GM13977 (cell line): Measurements from ENCODE around the gene RPS28.

Experiments used
- DNase-seq: peaks from one replicate; pipeline ENCODE4 v3.0.0; 2012; ENCODE audit warnings: low spot score
- in situ Hi-C: fragments of 300-500 bp; cut with MboI; formaldehyde crosslinking; loops from one replicate; pipeline ENCODE4 v1.12.0; 2022; ENCODE audit warnings: low sequenced_read_pairs, low pct_unique_long_range_greater_than_20kb, mixed read lengths, inconsistent platforms; ENCODE audit not compliant: unreplicated experiment
- TF ChIP-seq, protein P1 (sequence below): IDR thresholded peaks from 2 replicates; pipeline ENCODE4 v1.5.1; 2012; ENCODE audit warnings: mild to moderate bottlenecking, control low read depth; ENCODE audit not compliant: insufficient read depth; ENCODE audit errors: extremely low read depth, missing control alignments

Gene RPS28

DNA sequence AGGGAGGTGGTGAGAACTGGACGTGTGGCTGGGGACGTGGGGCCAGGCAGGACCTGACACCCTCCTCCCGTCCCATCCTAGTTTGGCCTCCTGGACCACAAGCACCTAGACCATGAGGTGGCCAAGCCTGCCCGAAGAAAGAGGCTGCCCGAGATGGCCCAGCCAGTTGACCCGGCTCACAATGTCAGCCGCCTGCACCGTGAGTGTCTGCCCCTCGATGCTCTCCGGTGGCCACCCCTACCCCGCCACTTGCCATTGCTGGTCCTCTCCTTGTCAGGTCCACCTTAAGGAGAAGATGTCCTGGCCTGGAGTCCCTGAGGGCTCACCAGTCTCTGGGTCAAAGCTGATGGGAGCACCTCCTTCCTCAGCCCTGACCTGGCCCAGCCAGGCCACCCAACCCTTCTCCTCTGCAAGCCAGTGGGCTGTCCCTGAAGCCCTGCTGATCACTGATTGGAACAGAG is 44.9 kb downstream of the RPS28 start:
- DNase-seq: no peak
- in situ Hi-C loops: no loop called here
- TF ChIP-seq, protein P1, sequence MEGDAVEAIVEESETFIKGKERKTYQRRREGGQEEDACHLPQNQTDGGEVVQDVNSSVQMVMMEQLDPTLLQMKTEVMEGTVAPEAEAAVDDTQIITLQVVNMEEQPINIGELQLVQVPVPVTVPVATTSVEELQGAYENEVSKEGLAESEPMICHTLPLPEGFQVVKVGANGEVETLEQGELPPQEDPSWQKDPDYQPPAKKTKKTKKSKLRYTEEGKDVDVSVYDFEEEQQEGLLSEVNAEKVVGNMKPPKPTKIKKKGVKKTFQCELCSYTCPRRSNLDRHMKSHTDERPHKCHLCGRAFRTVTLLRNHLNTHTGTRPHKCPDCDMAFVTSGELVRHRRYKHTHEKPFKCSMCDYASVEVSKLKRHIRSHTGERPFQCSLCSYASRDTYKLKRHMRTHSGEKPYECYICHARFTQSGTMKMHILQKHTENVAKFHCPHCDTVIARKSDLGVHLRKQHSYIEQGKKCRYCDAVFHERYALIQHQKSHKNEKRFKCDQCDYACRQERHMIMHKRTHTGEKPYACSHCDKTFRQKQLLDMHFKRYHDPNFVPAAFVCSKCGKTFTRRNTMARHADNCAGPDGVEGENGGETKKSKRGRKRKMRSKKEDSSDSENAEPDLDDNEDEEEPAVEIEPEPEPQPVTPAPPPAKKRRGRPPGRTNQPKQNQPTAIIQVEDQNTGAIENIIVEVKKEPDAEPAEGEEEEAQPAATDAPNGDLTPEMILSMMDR: no peak

DNA sequence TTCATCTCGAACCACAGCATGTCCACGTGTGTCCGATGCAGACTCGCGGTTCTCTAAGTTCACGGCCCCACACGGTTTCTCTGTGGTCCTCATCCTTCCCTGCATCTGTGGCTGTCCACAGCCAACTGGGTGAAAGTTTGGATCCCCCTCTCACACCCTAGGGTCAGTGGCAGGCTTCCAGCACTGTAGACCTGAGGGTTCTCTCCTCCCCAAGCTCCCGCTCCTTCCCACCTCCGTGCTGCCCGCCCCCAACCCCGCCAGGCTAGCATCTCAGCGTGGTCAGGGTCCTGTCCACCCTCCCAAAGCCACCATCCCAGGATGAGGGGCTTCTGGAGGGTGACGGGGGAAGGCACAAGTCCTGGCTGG is 45.6 kb downstream of the RPS28 start:
- in situ Hi-C loops: no loop called here
- TF ChIP-seq, protein P1: no peak
- no peak for DNase-seq

DNA sequence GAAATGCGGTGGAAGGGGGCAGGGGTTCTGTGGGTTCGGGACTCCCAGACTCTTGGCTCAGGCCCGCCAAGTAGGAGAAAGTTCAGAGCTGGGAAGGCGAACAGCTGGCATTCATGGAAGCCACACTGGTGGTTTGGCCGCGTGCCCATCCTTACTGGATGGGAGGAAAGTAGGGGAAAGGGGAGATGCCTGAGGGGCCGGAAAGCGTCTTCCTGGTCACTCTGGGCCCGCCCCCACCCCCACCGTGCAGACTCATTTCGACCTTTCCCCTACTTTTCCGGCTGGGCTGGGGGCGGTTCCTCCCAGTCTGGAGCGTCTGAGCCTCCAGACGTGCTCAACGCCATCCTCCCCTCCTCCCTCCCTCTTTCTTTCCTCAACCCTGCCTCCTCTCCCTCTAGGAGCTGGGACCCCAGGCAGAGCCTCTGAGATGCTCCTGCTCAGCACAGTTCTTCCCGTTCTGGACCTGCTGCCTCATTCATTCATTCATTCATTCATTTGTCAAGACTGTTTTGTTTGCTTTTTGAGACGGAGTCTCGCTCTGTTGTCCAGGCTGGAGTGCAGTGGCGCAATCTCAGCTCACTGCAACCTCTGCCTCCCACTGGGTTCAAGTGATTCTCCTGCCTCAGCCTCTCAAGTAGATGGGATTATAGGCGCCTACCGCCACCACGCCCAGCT is 46.2 kb downstream of the RPS28 start:
- DNase-seq: no peak
- in situ Hi-C loops: no loop called here
- TF ChIP-seq, protein P1: no peak

DNA sequence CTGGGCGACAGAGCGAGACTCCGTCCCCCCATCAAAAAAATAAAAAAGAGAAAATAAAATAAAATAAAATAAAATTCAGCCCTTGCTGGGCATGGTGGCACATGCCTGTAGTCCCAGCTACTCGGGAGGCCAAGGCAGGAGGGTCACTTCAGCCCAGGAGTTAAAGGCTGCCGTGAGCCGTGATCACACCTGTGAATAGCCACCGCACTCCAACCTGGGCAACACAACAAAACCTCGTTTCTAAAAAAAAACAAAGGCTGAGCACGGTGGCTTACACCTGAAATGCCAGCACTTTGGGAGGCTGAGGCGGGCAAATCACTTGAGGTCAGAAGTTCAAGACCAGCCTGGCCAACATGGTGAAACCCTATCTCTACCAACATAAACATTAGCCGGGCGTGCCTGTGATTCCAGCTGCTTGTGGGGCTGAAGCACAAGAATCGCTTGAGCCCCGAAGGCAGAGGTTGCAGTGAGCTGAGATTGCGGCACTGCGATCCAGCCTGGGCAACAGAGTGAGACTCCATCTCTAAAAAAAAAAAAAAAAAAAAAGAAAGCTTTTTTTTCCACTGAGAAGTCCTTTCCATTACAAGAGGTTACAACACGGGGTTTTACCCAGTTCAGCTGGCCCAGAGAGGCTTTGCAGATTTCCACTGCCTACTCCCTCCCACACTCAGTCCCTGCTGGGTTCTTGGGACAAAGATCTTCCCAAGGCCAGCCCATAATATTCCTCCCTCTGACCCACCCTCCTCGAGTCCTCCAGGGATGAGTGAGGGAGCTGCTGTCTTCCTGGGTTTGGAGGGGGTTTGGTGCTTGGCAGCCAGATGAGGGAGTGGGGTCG is 49.1 kb downstream of the RPS28 start:
- in situ Hi-C loops: no loop called here
- TF ChIP-seq, protein P1: no peak
- no peak for DNase-seq

DNA sequence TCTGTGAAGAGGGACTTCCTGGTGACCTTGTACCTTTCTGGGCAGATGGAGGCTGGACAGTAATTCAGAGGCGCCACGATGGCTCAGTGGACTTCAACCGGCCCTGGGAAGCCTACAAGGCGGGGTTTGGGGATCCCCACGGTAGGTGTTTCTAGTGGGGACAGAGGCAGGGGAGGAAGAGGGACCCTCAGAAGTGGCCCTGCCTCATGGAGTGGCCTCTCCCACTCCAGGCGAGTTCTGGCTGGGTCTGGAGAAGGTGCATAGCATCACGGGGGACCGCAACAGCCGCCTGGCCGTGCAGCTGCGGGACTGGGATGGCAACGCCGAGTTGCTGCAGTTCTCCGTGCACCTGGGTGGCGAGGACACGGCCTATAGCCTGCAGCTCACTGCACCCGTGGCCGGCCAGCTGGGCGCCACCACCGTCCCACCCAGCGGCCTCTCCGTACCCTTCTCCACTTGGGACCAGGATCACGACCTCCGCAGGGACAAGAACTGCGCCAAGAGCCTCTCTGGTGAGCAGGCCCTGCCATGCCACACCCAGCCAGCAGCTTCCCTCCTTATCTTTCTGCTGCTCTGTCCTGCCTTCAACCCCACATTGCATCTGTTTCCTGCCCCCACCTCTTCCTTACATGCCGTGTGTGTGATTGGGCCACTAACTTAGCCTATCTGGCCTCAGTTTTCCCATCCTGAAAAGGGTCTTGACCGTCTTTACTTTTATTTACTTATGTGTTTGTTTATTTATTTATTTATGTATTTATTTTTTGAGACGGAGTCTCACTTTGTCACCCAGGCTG is 49.9 kb downstream of the RPS28 start:
- TF ChIP-seq, protein P1: no peak
- DNase-seq: no peak
- in situ Hi-C loops: no loop called here
